Activated CD4-positive, alpha-beta memory T cell treated with anti-CD3 and anti-CD28 coated beads for 36 hours (primary cell): ENCODE data around the gene OR5AL1. TPM values are rescaled to one million over a fixed set of nuclear protein-coding genes. Genes with fewer than 3 reads are reported as not detected.
"Not testable (repeated sequence)": the region's sequence is repeated elsewhere in the genome, so short reads cannot be mapped to it uniquely, and the experiment has no call there.

ENCODE experiments used
- CTCF ChIA-PET: fragments of 350-600 bp; sonication (Branson Sonifier 250); formaldehyde crosslinking; loops from one replicate; lab custom pipeline; 2021; ENCODE audit warnings: antibody characterized with exemption, inconsistent platforms; lab: Charles Lee
- POLR2A ChIA-PET: fragments of 350-600 bp; sonication (Branson Sonifier 250); formaldehyde crosslinking; loops from one replicate; lab custom pipeline; 2021; ENCODE audit warnings: antibody characterized with exemption; lab: Charles Lee
- DNase-seq: peaks from one replicate; pipeline ENCODE4 v3.0.0-alpha.2; 2020
- H3K27ac Mint-ChIP-seq: one replicate; pipeline ENCODE4 v1.8.0; 2021; ENCODE audit warnings: mixed read lengths
- H3K27me3 Mint-ChIP-seq: one replicate; pipeline ENCODE4 v1.8.0; 2021; ENCODE audit warnings: mixed read lengths
- H3K36me3 Mint-ChIP-seq: one replicate; pipeline ENCODE4 v1.8.0; 2021; ENCODE audit warnings: mixed read lengths
- H3K4me1 Mint-ChIP-seq: one replicate; pipeline ENCODE4 v1.8.0; 2021; ENCODE audit warnings: low read depth, mixed read lengths
- H3K4me3 Mint-ChIP-seq: one replicate; pipeline ENCODE4 v1.8.0; 2021; ENCODE audit warnings: mild to moderate bottlenecking, mixed read lengths
- H3K9me3 Mint-ChIP-seq: one replicate; pipeline ENCODE4 v1.8.0; 2021; ENCODE audit warnings: mixed read lengths
- intact Hi-C: fragments of 100-400 bp; cut with micrococcal nuclease; formaldehyde crosslinking; loops from one replicate; pipeline ENCODE4 v1.15.1; 2023
- total RNA-seq, 2 experiments: library from RNA; stranded (reverse); gene quantifications; one replicate each; pipeline ENCODE4 v1.2.3, GENCODE V29; 2021

Gene OR5AL1
- total RNA-seq = not detected

DNA sequence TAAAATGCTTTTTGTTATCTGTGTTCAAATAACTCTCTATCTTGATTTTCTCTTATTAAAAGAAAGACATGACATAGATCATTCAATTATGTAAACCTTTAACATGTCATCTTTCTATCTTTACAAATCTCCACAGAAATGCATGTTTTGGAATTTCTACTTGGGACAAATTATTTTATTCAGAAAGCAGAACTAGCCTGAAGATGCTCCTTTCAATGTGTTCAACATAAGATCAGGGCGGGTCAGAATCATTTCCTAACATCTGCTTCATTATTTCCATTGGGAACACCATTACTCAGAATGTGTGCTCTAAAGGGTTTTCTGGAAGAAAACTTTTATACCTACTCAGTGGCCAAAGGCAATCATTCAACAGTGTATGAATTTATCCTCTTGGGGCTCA is at the start of gene OR5AL1:
Gene OR5AL1, plus strand, starts transcription at position 301 of the 400 bp plus-strand sequence.
- Mint-ChIP-seq H3K4me3 (no peak within 1 kb of the TSS), H3K27ac (no peak within 1 kb of the TSS), H3K36me3 (no peaks in the 10 kb centered on the region), H3K27me3 (no peaks in the 10 kb centered on the region), H3K9me3 (peaks cover 30% of the 10 kb centered on the region), H3K4me1 (no peaks in the 10 kb centered on the region)
- ChIA-PET POLR2A (no interaction called here), CTCF (no interaction called here)
- intact Hi-C loops = no loop called here
- DNase-seq = no peak

DNA sequence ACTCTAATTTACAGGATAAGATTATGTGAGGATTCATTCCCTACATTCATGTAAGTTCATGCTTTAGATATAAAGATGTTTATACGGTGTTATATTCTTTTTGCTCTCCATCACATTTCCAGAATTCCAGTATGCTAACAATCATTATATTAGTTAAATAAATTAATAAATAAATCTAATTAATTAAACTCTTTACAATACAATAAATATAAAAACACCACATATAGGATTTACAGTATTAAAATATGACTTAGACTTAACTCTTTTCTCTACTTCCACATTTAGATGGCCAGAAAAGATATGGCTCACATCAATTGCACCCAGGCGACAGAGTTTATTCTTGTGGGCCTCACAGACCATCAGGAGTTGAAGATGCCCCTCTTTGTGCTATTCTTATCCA is 37.2 kb upstream of the OR5AL1 start, which contains the start of gene OR8U1:
Gene OR8U1, plus strand, starts transcription at position 301 of the 400 bp plus-strand sequence. Its CDS starts 0 bp downstream, at position 301.
- no peaks in the 10 kb centered on the region for H3K36me3 Mint-ChIP-seq
- no peaks in the 10 kb centered on the region for H3K27me3 Mint-ChIP-seq
- POLR2A ChIA-PET = no interaction called here
- DNase-seq = no peak
- no peak within 1 kb of the TSS for H3K27ac Mint-ChIP-seq
- H3K9me3 Mint-ChIP-seq = peaks cover 13% of the 10 kb centered on the region
- no peaks in the 10 kb centered on the region for H3K4me1 Mint-ChIP-seq
- H3K4me3 Mint-ChIP-seq = no peak within 1 kb of the TSS
- CTCF ChIA-PET = no interaction called here
- intact Hi-C loops = no loop called here

DNA sequence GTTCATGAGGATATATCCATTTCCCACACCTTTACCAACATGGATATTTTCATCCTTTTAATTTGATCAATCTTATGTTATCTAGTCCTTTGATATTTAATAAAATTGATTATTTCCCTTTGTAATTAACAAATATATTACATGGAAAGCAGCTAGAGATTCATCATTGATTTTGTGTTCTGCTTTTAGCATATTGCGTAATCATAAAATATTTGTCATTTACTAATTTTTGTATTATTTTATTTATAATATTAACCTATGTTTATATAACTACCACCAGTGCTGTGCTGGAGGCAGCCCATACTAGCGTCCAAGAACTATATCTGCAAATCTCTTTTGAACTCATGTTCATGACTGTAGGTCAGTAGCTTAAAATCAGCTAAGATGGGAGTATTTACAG is 32.4 kb upstream of the OR5AL1 start:
- Mint-ChIP-seq H3K4me3 (no peak overlapping the region), H3K4me1 (no peaks in the 10 kb centered on the region), H3K36me3 (no peaks in the 10 kb centered on the region), H3K27ac (no peak overlapping the region), H3K9me3 (peaks cover 13% of the 10 kb centered on the region), H3K27me3 (no peaks in the 10 kb centered on the region)
- DNase-seq = no peak
- CTCF ChIA-PET = no interaction called here
- POLR2A ChIA-PET = no interaction called here
- intact Hi-C loops = no loop called here

DNA sequence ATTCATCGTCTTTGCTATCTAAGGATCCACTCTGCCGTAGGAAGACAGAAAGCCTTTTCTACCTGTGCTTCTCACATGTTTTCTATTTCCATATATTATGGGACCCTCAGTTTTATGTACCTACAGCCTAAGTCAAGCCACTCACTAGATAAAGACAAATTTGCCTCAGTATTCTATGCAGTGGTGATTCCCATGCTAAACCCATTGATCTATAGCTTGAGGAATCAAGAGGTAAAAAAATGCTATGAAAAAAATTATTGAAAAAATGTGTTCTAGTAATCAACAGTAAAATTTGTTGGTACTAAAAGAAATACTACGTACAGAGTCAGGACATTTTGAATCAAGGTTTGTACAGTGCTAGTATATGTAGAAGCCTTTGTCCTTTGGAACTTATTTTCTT is 18.1 kb upstream of the OR5AL1 start:
- intact Hi-C loops = no loop called here
- H3K27ac Mint-ChIP-seq = no peak overlapping the region
- CTCF ChIA-PET = no interaction called here
- POLR2A ChIA-PET = no interaction called here
- no peak overlapping the region for H3K4me3 Mint-ChIP-seq
- no peaks in the 10 kb centered on the region for H3K36me3 Mint-ChIP-seq
- no peaks in the 10 kb centered on the region for H3K27me3 Mint-ChIP-seq
- no peaks in the 10 kb centered on the region for H3K4me1 Mint-ChIP-seq
- peaks cover 26% of the 10 kb centered on the region for H3K9me3 Mint-ChIP-seq
- no peak for DNase-seq

DNA sequence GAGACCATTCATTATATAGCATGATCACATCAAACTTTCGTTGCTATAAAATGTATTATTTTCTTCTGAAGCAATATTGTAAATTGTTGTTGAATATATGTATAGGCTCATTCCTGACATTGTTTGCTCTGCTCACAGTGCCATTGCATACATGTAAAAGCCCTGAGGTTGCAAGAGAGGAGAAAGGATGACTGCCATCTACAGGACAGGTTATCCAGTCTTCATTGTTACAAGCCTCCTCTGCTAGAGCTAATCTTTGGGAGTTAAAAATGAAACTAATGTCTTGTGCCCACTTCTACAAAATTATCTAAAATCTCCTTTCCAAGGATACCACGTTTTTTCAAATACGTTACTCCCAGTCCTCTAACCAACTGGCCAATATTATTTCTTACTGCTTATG is 16.4 kb upstream of the OR5AL1 start:
- intact Hi-C loops = no loop called here
- Mint-ChIP-seq H3K9me3 (peaks cover 27% of the 10 kb centered on the region), H3K4me1 (no peaks in the 10 kb centered on the region), H3K27me3 (no peaks in the 10 kb centered on the region), H3K27ac (no peak overlapping the region), H3K36me3 (no peaks in the 10 kb centered on the region), H3K4me3 (no peak overlapping the region)
- ChIA-PET POLR2A (no interaction called here), CTCF (no interaction called here)
- no peak for DNase-seq

DNA sequence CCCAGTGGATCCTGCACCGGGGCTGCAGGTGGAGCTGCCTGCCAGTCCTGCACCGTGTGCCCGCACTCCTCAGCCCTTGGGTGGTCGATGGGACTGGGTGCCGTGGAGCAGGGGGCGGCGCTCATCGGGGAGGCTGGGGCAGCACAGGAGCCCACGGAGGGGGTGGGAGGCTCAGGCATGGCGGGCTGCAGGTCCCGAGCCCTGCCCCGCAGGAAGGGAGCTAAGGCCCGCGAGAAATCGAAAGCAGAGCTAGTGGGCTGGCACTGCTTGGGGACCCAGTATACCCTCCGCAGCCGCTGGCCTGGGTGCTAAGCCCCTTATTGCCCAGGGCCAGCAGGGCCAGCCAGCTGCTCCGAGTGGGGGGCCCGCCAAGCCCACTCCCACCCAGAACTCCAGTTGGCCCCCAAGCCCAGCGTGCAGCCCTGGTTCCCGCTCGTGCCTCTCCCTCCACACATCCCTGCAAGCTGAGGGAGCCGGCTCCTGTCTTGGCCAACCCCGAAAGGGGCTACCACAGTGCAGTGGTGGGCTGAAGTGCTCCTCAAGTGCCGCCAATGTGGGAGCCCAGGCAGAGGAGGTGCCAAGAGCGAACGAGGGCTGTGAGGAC is 10.5 kb upstream of the OR5AL1 start:
- H3K27me3 Mint-ChIP-seq, H3K36me3 Mint-ChIP-seq, H3K27ac Mint-ChIP-seq, DNase-seq, intact Hi-C loops, POLR2A ChIA-PET, H3K4me3 Mint-ChIP-seq, CTCF ChIA-PET, H3K4me1 Mint-ChIP-seq: not testable (repeated sequence)
- peaks cover 22% of the 10 kb centered on the region for H3K9me3 Mint-ChIP-seq

DNA sequence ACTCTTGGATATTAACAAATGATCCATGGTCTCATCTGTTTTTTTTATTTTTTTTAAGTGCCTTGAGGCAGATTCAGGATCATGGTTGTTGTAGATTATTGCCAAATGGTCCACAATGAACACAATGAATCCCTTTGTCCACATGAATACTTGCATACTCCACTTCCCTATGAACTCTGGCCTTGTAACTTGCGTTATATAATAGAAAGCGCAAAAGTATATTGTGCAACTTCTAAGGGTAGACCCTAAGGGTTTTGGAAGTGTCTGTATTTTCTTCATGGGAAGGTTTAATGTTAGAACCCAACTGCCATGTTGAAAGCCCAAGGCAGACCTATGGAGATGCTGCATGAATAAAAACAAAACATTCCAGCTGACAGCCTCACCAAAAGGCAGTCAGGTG is 8.1 kb upstream of the OR5AL1 start:
- no peaks in the 10 kb centered on the region for H3K27me3 Mint-ChIP-seq
- intact Hi-C loops = no loop called here
- no peak overlapping the region for H3K4me3 Mint-ChIP-seq
- DNase-seq = no peak
- CTCF ChIA-PET = no interaction called here
- no peaks in the 10 kb centered on the region for H3K4me1 Mint-ChIP-seq
- POLR2A ChIA-PET = no interaction called here
- H3K9me3 Mint-ChIP-seq = peaks cover 36% of the 10 kb centered on the region
- no peak overlapping the region for H3K27ac Mint-ChIP-seq
- no peaks in the 10 kb centered on the region for H3K36me3 Mint-ChIP-seq

DNA sequence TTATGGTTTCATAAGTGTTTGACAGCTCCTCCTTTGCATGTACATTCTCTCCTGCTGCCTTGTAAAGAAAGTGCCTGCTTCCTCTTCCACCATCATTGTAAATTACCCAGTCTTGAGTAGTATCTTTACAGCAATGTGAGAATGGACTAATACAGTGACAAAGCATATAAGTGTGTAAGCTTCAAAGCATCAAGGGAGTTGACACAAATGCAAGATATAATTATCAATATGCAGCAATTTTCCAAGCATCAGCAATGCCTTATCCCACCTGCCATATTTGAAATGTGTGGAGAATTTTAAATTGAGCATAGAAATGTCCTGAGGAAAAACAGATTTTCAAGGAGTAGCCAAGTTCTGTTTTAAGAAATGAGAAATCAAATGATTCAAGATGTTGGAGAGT is 1.7 kb upstream of the OR5AL1 start:
- CTCF ChIA-PET = no interaction called here
- Mint-ChIP-seq H3K36me3 (no peaks in the 10 kb centered on the region), H3K4me1 (no peaks in the 10 kb centered on the region), H3K4me3 (no peak overlapping the region), H3K27ac (no peak overlapping the region), H3K9me3 (peaks cover 34% of the 10 kb centered on the region), H3K27me3 (no peaks in the 10 kb centered on the region)
- POLR2A ChIA-PET = no interaction called here
- intact Hi-C loops = no loop called here
- no peak for DNase-seq

DNA sequence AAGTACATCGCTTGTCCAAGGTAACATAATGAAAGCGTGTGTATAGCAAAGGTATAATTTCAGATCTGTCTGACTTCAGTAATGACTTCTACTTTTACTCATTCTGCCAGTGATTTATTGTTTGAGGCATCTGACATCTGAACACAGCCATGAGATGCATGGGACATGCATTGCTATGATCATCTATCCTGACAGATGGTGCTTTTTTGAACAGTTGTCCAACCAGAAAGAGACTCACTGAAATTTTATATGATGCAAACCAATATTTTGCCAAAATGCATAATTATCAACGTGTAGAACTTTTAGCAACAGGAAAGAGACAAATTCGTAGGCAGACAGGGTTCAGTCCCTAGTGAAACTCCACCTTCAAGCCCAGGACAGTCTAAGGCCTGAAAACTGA is 41.0 kb downstream of the OR5AL1 start:
- no peaks in the 10 kb centered on the region for H3K27me3 Mint-ChIP-seq

DNA sequence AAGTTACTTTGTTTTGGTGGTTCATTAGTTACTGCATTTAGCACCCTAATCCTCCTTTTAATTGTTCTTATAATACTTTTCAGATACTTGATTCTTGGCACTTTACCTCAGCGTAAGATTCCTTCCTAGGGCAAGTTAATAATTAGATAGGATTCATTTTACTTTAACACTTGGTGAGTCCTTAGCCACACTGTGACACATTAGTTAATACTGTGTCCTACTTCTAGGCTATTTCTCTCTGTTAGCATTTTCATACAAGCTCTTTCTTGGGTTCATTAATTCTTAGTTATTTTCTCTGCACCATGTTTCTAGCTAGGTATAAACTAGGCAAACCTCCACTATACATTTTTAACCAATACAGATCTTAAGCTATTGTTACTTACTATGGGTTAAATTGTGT is 44.6 kb downstream of the OR5AL1 start:
- no peak for DNase-seq
- Mint-ChIP-seq H3K4me3 (no peak overlapping the region), H3K27ac (no peak overlapping the region), H3K9me3 (peaks cover 28% of the 10 kb centered on the region), H3K36me3 (no peaks in the 10 kb centered on the region), H3K4me1 (no peaks in the 10 kb centered on the region), H3K27me3 (no peaks in the 10 kb centered on the region)
- ChIA-PET POLR2A (no interaction called here), CTCF (no interaction called here)
- intact Hi-C loops = no loop called here

More for the DNA sequence above, 41.0 kb downstream of the OR5AL1 start:
- Mint-ChIP-seq H3K27ac (no peak overlapping the region), H3K4me1 (no peaks in the 10 kb centered on the region), H3K36me3 (no peaks in the 10 kb centered on the region), H3K9me3 (peaks cover 27% of the 10 kb centered on the region), H3K4me3 (no peak overlapping the region)
- ChIA-PET POLR2A (no interaction called here), CTCF (no interaction called here)
- intact Hi-C loops = no loop called here
- DNase-seq = no peak

Other genes starting within 250 kb of the OR5AL1 start
- gene OR5J2, start 236.1 kb upstream of the OR5AL1 start, total RNA-seq = not detected
- gene OR5T2, start 178.4 kb upstream of the OR5AL1 start, total RNA-seq = not detected
- not detected for gene OR5T3, start 160.4 kb upstream of the OR5AL1 start, total RNA-seq
- not detected for gene OR5T1, start 138.5 kb upstream of the OR5AL1 start, total RNA-seq
- not detected for gene OR8H1, start 120.4 kb upstream of the OR5AL1 start, total RNA-seq
- gene OR8K3, start 97.6 kb upstream of the OR5AL1 start, total RNA-seq = not detected
- gene OR8K1, start 66.7 kb upstream of the OR5AL1 start, total RNA-seq = not detected
- gene OR8J1, start 58.4 kb upstream of the OR5AL1 start, total RNA-seq = not detected
- not detected for gene OR8U1, start 37.1 kb upstream of the OR5AL1 start, total RNA-seq
- gene OR5M3, start 60.7 kb downstream of the OR5AL1 start, total RNA-seq = not detected
- gene OR5M8, start 78.7 kb downstream of the OR5AL1 start, total RNA-seq = not detected
- gene OR5M11, start 130.6 kb downstream of the OR5AL1 start, total RNA-seq = not detected
- not detected for gene OR5M10, start 165.0 kb downstream of the OR5AL1 start, total RNA-seq
- not detected for gene OR5M1, start 202.2 kb downstream of the OR5AL1 start, total RNA-seq
- gene OR5AP2, start 229.7 kb downstream of the OR5AL1 start, total RNA-seq = not detected